HEK293 (cell line): Measurements from ENCODE around the gene EFNA2.

Source experiments
- CTCF ChIA-PET: fragments of 350-600 bp; formaldehyde crosslinking; extraction: SDS; loops from one replicate; lab custom pipeline; 2021; ENCODE audit warnings: antibody characterized with exemption; lab: Yijun Ruan, JAX
- POLR2A ChIA-PET: fragments of 300-600 bp; formaldehyde crosslinking; extraction: SDS; loops from one replicate; lab custom pipeline; 2020; ENCODE audit warnings: antibody characterized with exemption, inconsistent platforms; lab: Yijun Ruan, JAX
- H3K27ac ChIP-seq: fragments of 200-500 bp; sonication (Bioruptor generic); 2 replicates; pipeline ENCODE4 v1.5.1; 2014; ENCODE audit warnings: low read depth, low read length, control low read depth, inconsistent platforms; ENCODE audit errors: extremely low read depth
- H3K36me3 ChIP-seq, 2 experiments: fragments of 200-500 bp in 1 of 2; sonication (Bioruptor generic) in 1 of 2; 1 replicate in 1 of 2; 2 replicates in 1 of 2; pipeline ENCODE4 v1.5.1; 2014 to 2017; ENCODE audit warnings: inconsistent platforms in 2 of 2, low read length in 2 of 2; ENCODE audit not compliant: control insufficient read depth in 2 of 2, insufficient read depth in 1 of 2
- H3K4me1 ChIP-seq: fragments of 200-500 bp; sonication (Bioruptor generic); 2 replicates; pipeline ENCODE4 v1.5.1; 2014; ENCODE audit warnings: mild to moderate bottlenecking, low read length, inconsistent platforms; ENCODE audit not compliant: control insufficient read depth, insufficient read depth
- H3K4me3 ChIP-seq: 2 replicates; pipeline ENCODE4 v1.5.1; 2011; ENCODE audit warnings: low read depth, mild to moderate bottlenecking, control low read depth, low read length, moderate library complexity
- H3K9me3 ChIP-seq: fragments of 200-500 bp; sonication (Bioruptor generic); 2 replicates; pipeline ENCODE4 v1.5.1; 2014; ENCODE audit warnings: low read depth, low read length, inconsistent platforms; ENCODE audit not compliant: control insufficient read depth, insufficient read depth
- GLI2 ChIP-seq: fragments of 450-650 bp; formaldehyde crosslinking; IDR thresholded peaks from 2 replicates; pipeline ENCODE4; 2017; ENCODE audit warnings: missing biosample characterization, missing genetic modification characterization, low read depth, borderline replicate concordance
- GLIS2 ChIP-seq: fragments of 450-650 bp; formaldehyde crosslinking; IDR thresholded peaks from 2 replicates; pipeline ENCODE4 v1.5.1; 2016; ENCODE audit warnings: missing biosample characterization, missing genetic modification characterization
- HOXC10 ChIP-seq: sonication (generic); formaldehyde crosslinking; IDR thresholded peaks from 2 replicates; pipeline ENCODE4 v1.8.1; 2023; ENCODE audit warnings: mild to moderate bottlenecking, missing genetic modification reagents
- KLF17 ChIP-seq: fragments of 450-650 bp; formaldehyde crosslinking; IDR thresholded peaks from 2 replicates; pipeline ENCODE4 v1.5.1; 2016; ENCODE audit warnings: missing biosample characterization, missing genetic modification characterization
- SALL2 ChIP-seq: fragments of 450-650 bp; formaldehyde crosslinking; IDR thresholded peaks from 2 replicates; pipeline ENCODE4 v1.5.0; 2017; ENCODE audit warnings: missing biosample characterization, mild to moderate bottlenecking, missing genetic modification characterization, borderline replicate concordance
- ZEB2 ChIP-seq: fragments of 450-650 bp; formaldehyde crosslinking; IDR thresholded peaks from 2 replicates; pipeline ENCODE4 v1.5.1; 2016; ENCODE audit warnings: missing biosample characterization, missing genetic modification characterization
- ZFP3 ChIP-seq: fragments of 450-650 bp; formaldehyde crosslinking; IDR thresholded peaks from 2 replicates; pipeline ENCODE4 v1.5.1; 2016; ENCODE audit warnings: low read depth, missing biosample characterization, missing genetic modification characterization
- ZNF202 ChIP-seq: fragments of 450-650 bp; formaldehyde crosslinking; IDR thresholded peaks from 2 replicates; pipeline ENCODE4 v1.5.1; 2016; ENCODE audit warnings: missing biosample characterization, missing genetic modification characterization, borderline replicate concordance
- ZNF211 ChIP-seq: fragments of 450-650 bp; formaldehyde crosslinking; IDR thresholded peaks from 2 replicates; pipeline ENCODE4 v1.5.1; 2016; ENCODE audit warnings: low read depth, missing biosample characterization, missing genetic modification characterization
- ZNF221 ChIP-seq: fragments of 450-650 bp; formaldehyde crosslinking; IDR thresholded peaks from 2 replicates; pipeline ENCODE4 v1.5.1; 2017; ENCODE audit warnings: missing biosample characterization, missing genetic modification characterization, borderline replicate concordance
- ZNF302 ChIP-seq: fragments of 450-650 bp; formaldehyde crosslinking; IDR thresholded peaks from 2 replicates; pipeline ENCODE4 v1.5.1; 2016; ENCODE audit warnings: missing biosample characterization, missing genetic modification characterization, low read depth
- ZNF324 ChIP-seq: fragments of 450-650 bp; formaldehyde crosslinking; IDR thresholded peaks from 2 replicates; pipeline ENCODE4 v1.5.1; 2016; ENCODE audit warnings: missing biosample characterization, missing genetic modification characterization
- ZNF37A ChIP-seq: fragments of 450-650 bp; IDR thresholded peaks from 2 replicates; pipeline ENCODE4 v1.5.1; 2018; ENCODE audit warnings: missing biosample characterization, missing genetic modification characterization
- ZNF394 ChIP-seq: fragments of 450-650 bp; formaldehyde crosslinking; IDR thresholded peaks from 2 replicates; pipeline ENCODE4 v1.5.1; 2016; ENCODE audit warnings: missing biosample characterization, missing genetic modification characterization, mild to moderate bottlenecking, moderate library complexity, borderline replicate concordance
- ZNF423 ChIP-seq: fragments of 450-650 bp; formaldehyde crosslinking; IDR thresholded peaks from 2 replicates; pipeline ENCODE4 v1.5.1; 2016; ENCODE audit warnings: missing biosample characterization, missing genetic modification characterization
- ZNF544 ChIP-seq: fragments of 450-650 bp; formaldehyde crosslinking; IDR thresholded peaks from 2 replicates; pipeline ENCODE4 v1.5.0; 2017; ENCODE audit warnings: missing biosample characterization, missing genetic modification characterization
- ZNF561 ChIP-seq: fragments of 450-650 bp; IDR thresholded peaks from 2 replicates; pipeline ENCODE4 v1.5.1; 2018; ENCODE audit warnings: missing biosample characterization, missing genetic modification characterization, borderline replicate concordance
- ZNF571 ChIP-seq: fragments of 450-650 bp; formaldehyde crosslinking; IDR thresholded peaks from 2 replicates; pipeline ENCODE4 v1.5.0; 2017; ENCODE audit warnings: missing biosample characterization, missing genetic modification characterization
- ZNF629 ChIP-seq: fragments of 450-650 bp; formaldehyde crosslinking; IDR thresholded peaks from 2 replicates; pipeline ENCODE4 v1.5.1; 2017; ENCODE audit warnings: missing biosample characterization, missing genetic modification characterization
- ZNF670 ChIP-seq: fragments of 450-650 bp; formaldehyde crosslinking; IDR thresholded peaks from 2 replicates; pipeline ENCODE4 v1.5.1; 2016; ENCODE audit warnings: missing biosample characterization, missing genetic modification characterization, low read depth
- ZNF701 ChIP-seq: fragments of 450-650 bp; formaldehyde crosslinking; IDR thresholded peaks from 2 replicates; pipeline ENCODE4 v1.5.1; 2016; ENCODE audit warnings: missing biosample characterization, missing genetic modification characterization
- ZNF76 ChIP-seq: fragments of 450-650 bp; formaldehyde crosslinking; IDR thresholded peaks from 2 replicates; pipeline ENCODE4; 2016; ENCODE audit warnings: low read depth, missing biosample characterization, missing genetic modification characterization, borderline replicate concordance
- ZNF843 ChIP-seq: fragments of 450-650 bp; formaldehyde crosslinking; IDR thresholded peaks from 2 replicates; pipeline ENCODE4 v1.5.1; 2016; ENCODE audit warnings: missing biosample characterization, missing genetic modification characterization
- ZSCAN30 ChIP-seq: fragments of 450-650 bp; IDR thresholded peaks from 2 replicates; pipeline ENCODE4 v1.5.1; 2018; ENCODE audit warnings: missing biosample characterization, mild to moderate bottlenecking, missing genetic modification characterization, moderate library complexity
- TF ChIP-seq, protein P1 (sequence below): fragments of 450-650 bp; formaldehyde crosslinking; IDR thresholded peaks from 2 replicates; pipeline ENCODE4 v1.5.1; 2016; ENCODE audit warnings: missing biosample characterization, missing genetic modification characterization
- TF ChIP-seq, protein P2 (sequence below): fragments of 450-650 bp; formaldehyde crosslinking; IDR thresholded peaks from 2 replicates; pipeline ENCODE4 v1.5.1; 2017; ENCODE audit warnings: missing biosample characterization, missing genetic modification characterization
- TF ChIP-seq, protein P3 (sequence below): fragments of 450-650 bp; formaldehyde crosslinking; IDR thresholded peaks from 2 replicates; pipeline ENCODE4 v1.5.1; 2016; ENCODE audit warnings: missing biosample characterization, missing genetic modification characterization
- TF ChIP-seq, protein P4 (sequence below): fragments of 450-650 bp; formaldehyde crosslinking; IDR thresholded peaks from 2 replicates; pipeline ENCODE4 v1.5.1; 2016; ENCODE audit warnings: missing biosample characterization, missing genetic modification characterization

Gene EFNA2

GRCh38 chr19:1275260-1275975 lies 10.3 kb upstream of the EFNA2 start, which contains the start of gene FAM174C (continued):
- TF ChIP-seq ZNF211 (no peak), ZNF561 (tag by site-specific recombination) (no peak; the same call in 1 of the 2 replicates), ZNF701 (tag by site-specific recombination) (no peak), ZNF394 (tag by site-specific recombination) (no peak), ZNF37A (tag by site-specific recombination) (no peak), KLF17 (tag by site-specific recombination) (no peak), ZEB2 (peak; percentile 72), ZNF571 (tag by site-specific recombination) (no peak), ZNF324 (peak; percentile 20; the same call in 1 of the 2 replicates), ZNF843 (tag by site-specific recombination) (no peak), ZFP3 (tag by site-specific recombination) (no peak), ZNF629 (peak; percentile 62)
- TF ChIP-seq, protein P1, sequence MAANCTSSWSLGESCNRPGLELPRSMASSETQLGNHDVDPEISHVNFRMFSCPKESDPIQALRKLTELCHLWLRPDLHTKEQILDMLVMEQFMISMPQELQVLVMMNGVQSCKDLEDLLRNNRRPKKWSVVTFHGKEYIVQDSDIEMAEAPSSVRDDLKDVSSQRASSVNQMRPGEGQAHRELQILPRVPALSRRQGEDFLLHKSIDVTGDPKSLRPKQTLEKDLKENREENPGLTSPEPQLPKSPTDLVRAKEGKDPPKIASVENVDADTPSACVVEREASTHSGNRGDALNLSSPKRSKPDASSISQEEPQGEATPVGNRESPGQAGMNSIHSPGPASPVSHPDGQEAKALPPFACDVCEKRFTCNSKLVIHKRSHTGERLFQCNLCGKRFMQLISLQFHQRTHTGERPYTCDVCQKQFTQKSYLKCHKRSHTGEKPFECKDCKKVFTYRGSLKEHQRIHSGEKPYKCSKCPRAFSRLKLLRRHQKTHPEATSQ (tag by site-specific recombination): no peak; the same call in 1 of the 2 replicates

GRCh38 chr19:1275976-1276627 lies 9.6 kb upstream of the EFNA2 start:
- Histone ChIP-seq H3K4me1 (peaks cover 8% of the 10 kb centered on the region), H3K27ac (peak overlapping the region; percentile 98), H3K9me3 (no peaks in the 10 kb centered on the region), H3K36me3 (peaks cover 0 to 76% of the 10 kb centered on the region in 2 experiments; a peak in 1 of 3 replicates), H3K4me3 (peak overlapping the region; percentile 58)
- CTCF ChIA-PET: no interaction called here
- POLR2A ChIA-PET: interaction anchor here (0.6 to 3.4 kb wide), 5 partner anchors 10 to 239 kb away, joined by 3 to 28 read pairs (median 6); partner anchors contain the start of gene ATP5F1D
- TF ChIP-seq, protein P2, sequence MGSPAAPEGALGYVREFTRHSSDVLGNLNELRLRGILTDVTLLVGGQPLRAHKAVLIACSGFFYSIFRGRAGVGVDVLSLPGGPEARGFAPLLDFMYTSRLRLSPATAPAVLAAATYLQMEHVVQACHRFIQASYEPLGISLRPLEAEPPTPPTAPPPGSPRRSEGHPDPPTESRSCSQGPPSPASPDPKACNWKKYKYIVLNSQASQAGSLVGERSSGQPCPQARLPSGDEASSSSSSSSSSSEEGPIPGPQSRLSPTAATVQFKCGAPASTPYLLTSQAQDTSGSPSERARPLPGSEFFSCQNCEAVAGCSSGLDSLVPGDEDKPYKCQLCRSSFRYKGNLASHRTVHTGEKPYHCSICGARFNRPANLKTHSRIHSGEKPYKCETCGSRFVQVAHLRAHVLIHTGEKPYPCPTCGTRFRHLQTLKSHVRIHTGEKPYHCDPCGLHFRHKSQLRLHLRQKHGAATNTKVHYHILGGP: no peak
- TF ChIP-seq, protein P3, sequence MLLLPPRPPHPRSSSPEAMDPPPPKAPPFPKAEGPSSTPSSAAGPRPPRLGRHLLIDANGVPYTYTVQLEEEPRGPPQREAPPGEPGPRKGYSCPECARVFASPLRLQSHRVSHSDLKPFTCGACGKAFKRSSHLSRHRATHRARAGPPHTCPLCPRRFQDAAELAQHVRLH: no peak
- TF ChIP-seq ZNF76 (tag by site-specific recombination): peak; percentile 77
- TF ChIP-seq ZNF202 (tag by site-specific recombination): no peak
- no peak for TF ChIP-seq ZNF221
- no peak for TF ChIP-seq ZNF423 (tag by site-specific recombination)
- TF ChIP-seq ZSCAN30 (tag by site-specific recombination): no peak
- no peak for TF ChIP-seq SALL2
- peak; percentile 92 for TF ChIP-seq GLIS2 (tag by site-specific recombination)
- TF ChIP-seq GLI2 (tag by site-specific recombination): no peak
- no peak for TF ChIP-seq ZNF302
- no peak for TF ChIP-seq ZNF544
- TF ChIP-seq ZNF670 (tag by site-specific recombination): no peak
- TF ChIP-seq, protein P4, sequence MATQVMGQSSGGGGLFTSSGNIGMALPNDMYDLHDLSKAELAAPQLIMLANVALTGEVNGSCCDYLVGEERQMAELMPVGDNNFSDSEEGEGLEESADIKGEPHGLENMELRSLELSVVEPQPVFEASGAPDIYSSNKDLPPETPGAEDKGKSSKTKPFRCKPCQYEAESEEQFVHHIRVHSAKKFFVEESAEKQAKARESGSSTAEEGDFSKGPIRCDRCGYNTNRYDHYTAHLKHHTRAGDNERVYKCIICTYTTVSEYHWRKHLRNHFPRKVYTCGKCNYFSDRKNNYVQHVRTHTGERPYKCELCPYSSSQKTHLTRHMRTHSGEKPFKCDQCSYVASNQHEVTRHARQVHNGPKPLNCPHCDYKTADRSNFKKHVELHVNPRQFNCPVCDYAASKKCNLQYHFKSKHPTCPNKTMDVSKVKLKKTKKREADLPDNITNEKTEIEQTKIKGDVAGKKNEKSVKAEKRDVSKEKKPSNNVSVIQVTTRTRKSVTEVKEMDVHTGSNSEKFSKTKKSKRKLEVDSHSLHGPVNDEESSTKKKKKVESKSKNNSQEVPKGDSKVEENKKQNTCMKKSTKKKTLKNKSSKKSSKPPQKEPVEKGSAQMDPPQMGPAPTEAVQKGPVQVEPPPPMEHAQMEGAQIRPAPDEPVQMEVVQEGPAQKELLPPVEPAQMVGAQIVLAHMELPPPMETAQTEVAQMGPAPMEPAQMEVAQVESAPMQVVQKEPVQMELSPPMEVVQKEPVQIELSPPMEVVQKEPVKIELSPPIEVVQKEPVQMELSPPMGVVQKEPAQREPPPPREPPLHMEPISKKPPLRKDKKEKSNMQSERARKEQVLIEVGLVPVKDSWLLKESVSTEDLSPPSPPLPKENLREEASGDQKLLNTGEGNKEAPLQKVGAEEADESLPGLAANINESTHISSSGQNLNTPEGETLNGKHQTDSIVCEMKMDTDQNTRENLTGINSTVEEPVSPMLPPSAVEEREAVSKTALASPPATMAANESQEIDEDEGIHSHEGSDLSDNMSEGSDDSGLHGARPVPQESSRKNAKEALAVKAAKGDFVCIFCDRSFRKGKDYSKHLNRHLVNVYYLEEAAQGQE (tag by site-specific recombination): no peak
- TF ChIP-seq ZNF324: no peak; the same call in 1 of the 2 replicates
- no peak for TF ChIP-seq HOXC10
